ENCODE measurements around the gene SLC52A1.
"Not testable (repeated sequence)": the region's sequence is repeated elsewhere in the genome, so short reads cannot be mapped to it uniquely, and the experiment has no call there.

The SLC52A1 gene

DNA sequence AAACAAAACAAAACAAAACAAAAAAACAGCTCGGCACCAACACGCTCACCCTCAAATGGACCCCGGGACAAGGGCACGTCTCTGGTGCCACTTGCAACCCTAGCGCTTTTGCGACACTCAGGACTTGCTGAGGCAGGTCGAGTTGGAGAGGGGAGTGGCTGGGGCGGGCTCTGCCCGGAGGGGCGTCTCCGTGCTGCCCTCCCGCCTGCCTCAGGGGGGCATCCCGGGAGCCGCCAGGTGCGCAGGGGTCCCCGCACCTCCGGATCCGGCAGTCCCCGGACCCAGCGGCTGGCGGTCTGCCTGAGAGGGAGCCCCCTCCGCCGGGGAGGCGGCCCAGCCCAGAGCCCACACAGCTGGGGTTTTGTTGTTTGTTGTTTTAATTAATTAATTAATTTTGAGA, at the start of gene SLC52A1:
Gene SLC52A1 (minus strand): TSS at position 112 of the 400 bp plus-strand sequence. CDS start 820 bp downstream, outside the sequence.
- no peak for DNase-seq

GRCh38 chr17:5080591-5080990, 45.4 kb upstream of the SLC52A1 start:
- DNase-seq = no peak

- peak; percentile 67 to 75 for DNase-seq
These were observed 43.1 kb upstream of the SLC52A1 start, which contains the start of gene ZFP3 for GRCh38 chr17:5078106-5079028. Gene ZFP3 (plus strand): TSS chr17:5078467. CDS start chr17:5091505, 13,038 bp downstream.

- no peak for DNase-seq
These were observed 42.5 kb upstream of the SLC52A1 start for GRCh38 chr17:5077781-5078105.

- not testable (repeated sequence) for DNase-seq
These were observed 42.0 kb upstream of the SLC52A1 start for GRCh38 chr17:5077275-5077674.

DNA sequence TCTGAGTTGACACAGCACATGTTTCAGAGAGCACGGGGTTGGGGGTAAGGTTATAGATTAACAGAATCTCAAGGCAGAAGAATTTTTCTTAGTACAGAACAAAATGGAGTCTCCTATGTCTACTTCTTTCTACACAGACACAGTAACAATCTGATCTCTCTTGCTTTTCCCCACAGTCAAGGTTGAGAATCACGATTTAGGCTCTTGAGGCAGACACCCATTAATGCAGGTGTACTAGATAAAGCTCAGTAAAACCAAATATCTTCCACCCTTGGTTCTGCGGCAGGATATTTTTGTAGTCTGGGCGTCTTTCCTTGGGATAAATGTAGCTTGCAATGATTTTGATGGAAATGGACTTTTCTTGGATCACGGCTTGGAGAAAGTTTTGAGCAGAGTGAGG, 40.2 kb upstream of the SLC52A1 start:
- not testable (repeated sequence) for DNase-seq

DNA sequence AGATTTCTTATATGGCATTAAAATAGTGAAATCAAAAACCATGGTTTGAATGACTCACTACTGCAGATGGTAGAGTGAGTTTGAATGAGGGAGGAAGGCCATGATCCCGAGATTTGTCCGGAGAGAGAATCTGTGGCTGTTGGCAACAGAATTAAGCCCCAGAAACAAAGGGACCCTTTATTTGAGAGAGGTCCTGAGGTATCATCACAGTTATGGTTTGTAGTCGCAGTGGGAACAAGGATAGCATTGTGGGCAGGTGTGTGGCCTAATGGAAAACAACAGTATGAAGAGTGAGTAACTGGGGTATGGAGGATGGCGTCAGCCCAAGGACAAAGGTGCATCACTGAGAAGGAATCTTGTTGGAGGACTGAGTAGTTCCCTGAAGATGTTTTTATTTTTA, 34.5 kb upstream of the SLC52A1 start:
- DNase-seq = no peak

DNA sequence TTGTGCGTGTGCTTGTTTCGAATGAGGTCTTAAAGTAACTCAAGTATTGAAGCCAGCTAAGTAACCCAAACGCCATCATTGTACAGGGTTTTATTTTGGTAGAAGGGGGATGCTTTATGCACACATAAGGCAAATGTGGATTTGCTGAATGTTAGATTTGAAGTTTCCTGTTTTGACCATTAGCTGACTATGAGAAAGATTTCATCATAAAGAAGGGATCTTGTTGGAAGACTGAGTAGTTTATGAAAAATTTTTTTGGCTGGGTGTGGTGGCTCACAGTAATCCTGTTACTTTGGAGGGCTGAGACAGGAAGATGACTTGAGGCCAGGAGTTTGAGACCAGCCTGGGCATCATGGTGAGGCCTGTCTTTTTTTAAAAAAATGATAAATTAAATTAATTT, 33.0 kb upstream of the SLC52A1 start:
- no peak for DNase-seq

- DNase-seq = no peak
These were observed 30.1 kb upstream of the SLC52A1 start for GRCh38 chr17:5065227-5065744.

GRCh38 chr17:5055543-5055942, 20.3 kb upstream of the SLC52A1 start:
- no peak for DNase-seq

- DNase-seq = no peak
These were observed 15.1 kb upstream of the SLC52A1 start for GRCh38 chr17:5050278-5050677.

DNA sequence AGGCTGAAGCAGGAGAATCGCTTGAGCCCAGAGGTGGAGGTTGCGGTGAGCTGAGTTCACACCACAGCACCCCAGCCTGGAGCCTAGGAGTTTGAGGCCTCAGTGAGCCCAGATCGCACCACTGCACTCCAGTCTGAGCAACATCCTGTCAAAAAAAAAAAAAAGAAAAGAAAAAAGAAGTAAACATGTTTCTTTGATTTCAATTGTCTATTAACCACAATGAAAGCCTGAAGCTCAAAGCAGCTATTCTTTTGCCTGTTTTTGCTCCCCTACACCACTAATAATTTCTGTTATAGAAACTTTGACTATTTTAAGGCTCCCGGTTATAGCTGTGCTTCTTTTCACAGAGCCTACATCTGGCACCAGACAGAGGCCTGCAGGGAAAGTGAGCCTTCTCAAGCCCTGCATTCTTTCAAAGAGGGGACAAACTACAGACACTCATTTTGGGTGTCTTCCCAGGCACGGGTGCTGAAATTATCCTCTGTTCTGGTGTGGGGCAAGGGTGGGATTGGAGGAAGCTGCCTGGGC, 14.2 kb upstream of the SLC52A1 start:
- peak; percentile 54 to 56 for DNase-seq

- no peak for DNase-seq
These were observed 12.2 kb upstream of the SLC52A1 start for GRCh38 chr17:5047446-5047845.

DNA sequence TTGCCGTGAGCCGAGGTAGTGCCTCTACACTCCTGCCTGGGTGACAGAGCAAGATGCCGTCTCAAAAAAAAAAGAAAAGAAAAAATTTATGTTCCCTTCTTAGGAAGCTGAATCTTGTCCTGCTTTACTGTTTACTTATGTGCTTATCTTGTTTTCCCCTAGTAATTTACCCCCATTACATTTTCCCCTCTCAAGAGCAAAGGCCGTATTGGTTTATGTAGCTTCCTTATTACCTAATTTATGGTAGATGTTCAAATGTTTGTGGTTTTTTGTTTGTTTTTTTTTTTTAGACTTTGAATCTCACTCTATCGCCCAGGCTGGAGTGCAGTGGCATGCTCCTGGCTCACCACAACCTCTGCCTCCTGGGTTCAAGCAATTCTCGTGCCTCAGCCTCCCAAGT, 10.3 kb upstream of the SLC52A1 start:
- no peak for DNase-seq

- no peak for DNase-seq
These were observed 9.4 kb upstream of the SLC52A1 start for GRCh38 chr17:5044630-5045029.

DNA sequence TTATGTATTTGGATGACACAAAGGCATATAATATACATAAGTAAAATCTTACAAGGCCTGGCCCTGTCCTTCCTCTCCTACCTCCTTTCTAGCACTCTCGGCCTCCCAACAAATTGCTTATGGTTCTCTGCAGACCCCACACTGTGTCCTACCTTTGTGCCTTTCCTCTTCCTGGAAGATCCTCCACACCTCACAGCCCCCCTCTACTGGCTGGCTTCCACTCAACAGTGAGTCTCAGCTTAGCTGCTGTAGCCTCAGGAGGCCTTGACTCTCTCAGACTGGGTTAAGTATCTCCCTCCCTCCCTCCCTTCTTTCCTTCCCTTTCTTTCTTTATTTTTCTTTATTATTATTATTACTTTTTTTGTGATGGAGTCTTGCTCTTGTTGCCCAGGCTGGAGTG, 8.3 kb upstream of the SLC52A1 start:
- no peak for DNase-seq

GRCh38 chr17:5042157-5043022, 7.2 kb upstream of the SLC52A1 start:
- DNase-seq = peak; percentile 44

GRCh38 chr17:5034651-5035050, 575 bp downstream of the SLC52A1 start:
- no peak for DNase-seq

DNA sequence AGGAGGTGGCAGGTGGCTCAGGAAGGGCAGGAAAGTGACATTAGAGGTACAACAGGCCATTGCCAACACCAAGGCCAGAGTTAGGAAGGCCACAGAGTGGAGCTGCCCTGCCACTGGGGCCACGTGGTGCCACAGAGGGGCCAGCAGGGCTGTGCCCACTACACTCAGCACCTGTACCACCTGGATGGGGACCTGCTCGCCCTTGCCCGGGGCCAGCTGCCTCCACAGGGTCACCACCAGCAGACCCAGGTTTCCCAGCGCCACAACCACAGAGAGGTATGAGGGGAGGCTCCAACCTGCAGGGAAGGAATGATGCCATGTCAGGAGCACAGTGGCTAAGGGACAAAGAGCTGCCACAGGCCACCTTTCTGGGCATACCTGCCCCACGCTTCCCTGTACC, 1.2 kb downstream of the SLC52A1 start:
- DNase-seq = no peak

DNA sequence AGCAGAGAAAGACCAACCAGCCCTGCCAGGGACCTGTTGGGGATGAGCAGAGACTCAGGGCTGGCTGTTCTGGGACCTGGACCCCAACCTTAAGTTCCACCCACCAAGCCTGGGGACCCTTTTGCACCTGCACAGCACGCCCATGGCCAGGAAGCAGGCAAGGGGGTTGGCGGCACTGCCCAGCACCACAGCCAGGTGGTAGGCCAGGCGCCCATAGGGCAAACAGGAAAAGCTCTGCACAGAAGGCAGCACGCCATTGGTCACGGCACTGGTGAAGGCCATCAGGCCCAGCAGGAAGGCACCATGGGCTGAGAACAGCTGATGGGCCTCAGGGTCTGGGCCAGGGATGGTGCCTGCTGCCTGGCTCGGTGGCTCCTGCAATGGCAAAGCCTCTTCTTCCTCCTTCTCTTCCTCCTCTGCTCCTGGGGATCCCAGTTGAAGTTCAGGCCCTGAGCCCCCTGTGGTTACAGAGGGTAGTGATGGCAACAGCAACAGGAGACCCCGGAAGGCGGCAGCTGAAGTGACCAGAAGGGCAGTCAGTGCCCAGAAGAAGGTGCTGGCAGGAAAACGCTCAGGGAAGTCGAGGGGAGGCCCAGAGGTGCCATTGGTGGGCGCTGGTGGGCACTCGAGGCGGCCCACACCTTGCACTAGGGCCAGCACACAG, 1.7 kb downstream of the SLC52A1 start:
- no peak for DNase-seq

GRCh38 chr17:5032865-5033264, 2.4 kb downstream of the SLC52A1 start:
- no peak for DNase-seq

- DNase-seq = peak; percentile 81 to 83
These were observed 3.7 kb downstream of the SLC52A1 start for GRCh38 chr17:5031365-5032082.

Data from activated CD4-positive, alpha-beta T cell treated with anti-CD3 and anti-CD28 coated beads, Interleukin-2, amount 50 U/mL, for 4 hours (primary cell).